OCI-LY7 (cell line): ENCODE results near the gene AOPEP.

Experiments used
- EZH2phosphoT487 ChIP-seq: fragments of 200-600 bp; sonication (generic); IDR thresholded peaks from 2 replicates; pipeline ENCODE4 v1.6.1; 2018; ENCODE audit warnings: low read depth, borderline replicate concordance, mild to moderate bottlenecking, mixed run types, antibody characterized with exemption, low read length, moderate library complexity, mixed read lengths
- TF ChIP-seq, protein P1 (sequence below): fragments of 200-600 bp; sonication (generic); conservative IDR thresholded peaks from 2 replicates; pipeline ENCODE4 v1.5.1; 2014; ENCODE audit warnings: mild to moderate bottlenecking, antibody characterized with exemption, low read length, moderate library complexity, mixed read lengths

DNA sequence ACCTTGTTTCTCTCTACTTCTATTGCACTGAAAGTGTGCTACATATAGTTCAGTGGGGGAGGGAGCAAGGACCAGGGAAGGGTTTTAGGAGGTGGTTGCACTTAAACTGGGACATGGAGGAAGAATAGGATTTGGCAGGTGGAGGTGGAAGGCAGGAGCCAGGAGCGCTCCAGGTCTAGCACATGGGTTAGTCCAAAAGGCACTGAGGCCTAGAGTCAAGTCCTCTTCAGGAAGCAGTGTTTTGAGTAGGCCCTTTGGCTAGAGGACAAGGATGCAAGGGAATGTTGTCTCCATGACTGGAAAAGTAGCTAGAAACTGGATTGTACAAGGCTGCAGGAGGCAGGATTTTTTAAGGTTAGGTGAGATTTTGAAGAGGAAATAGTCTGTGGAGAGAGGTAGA lies 31.5 kb downstream of the AOPEP start:
- TF ChIP-seq, protein P1, sequence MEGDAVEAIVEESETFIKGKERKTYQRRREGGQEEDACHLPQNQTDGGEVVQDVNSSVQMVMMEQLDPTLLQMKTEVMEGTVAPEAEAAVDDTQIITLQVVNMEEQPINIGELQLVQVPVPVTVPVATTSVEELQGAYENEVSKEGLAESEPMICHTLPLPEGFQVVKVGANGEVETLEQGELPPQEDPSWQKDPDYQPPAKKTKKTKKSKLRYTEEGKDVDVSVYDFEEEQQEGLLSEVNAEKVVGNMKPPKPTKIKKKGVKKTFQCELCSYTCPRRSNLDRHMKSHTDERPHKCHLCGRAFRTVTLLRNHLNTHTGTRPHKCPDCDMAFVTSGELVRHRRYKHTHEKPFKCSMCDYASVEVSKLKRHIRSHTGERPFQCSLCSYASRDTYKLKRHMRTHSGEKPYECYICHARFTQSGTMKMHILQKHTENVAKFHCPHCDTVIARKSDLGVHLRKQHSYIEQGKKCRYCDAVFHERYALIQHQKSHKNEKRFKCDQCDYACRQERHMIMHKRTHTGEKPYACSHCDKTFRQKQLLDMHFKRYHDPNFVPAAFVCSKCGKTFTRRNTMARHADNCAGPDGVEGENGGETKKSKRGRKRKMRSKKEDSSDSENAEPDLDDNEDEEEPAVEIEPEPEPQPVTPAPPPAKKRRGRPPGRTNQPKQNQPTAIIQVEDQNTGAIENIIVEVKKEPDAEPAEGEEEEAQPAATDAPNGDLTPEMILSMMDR: no peak
- no peak for TF ChIP-seq EZH2phosphoT487
